Stimulated activated CD8-positive, alpha-beta memory T cell treated with anti-CD3 and anti-CD28 coated beads, Interleukin-15, amount 100 ng/mL, for 4 hours (primary cell): Measurements from ENCODE around the gene RICTOR.

Experiments
- DNase-seq, 2 donors: peaks; one replicate each; pipeline ENCODE4 v3.0.0-alpha.2; 2020; ENCODE audit warnings: low read depth in 2 of 2

The RICTOR gene

DNA sequence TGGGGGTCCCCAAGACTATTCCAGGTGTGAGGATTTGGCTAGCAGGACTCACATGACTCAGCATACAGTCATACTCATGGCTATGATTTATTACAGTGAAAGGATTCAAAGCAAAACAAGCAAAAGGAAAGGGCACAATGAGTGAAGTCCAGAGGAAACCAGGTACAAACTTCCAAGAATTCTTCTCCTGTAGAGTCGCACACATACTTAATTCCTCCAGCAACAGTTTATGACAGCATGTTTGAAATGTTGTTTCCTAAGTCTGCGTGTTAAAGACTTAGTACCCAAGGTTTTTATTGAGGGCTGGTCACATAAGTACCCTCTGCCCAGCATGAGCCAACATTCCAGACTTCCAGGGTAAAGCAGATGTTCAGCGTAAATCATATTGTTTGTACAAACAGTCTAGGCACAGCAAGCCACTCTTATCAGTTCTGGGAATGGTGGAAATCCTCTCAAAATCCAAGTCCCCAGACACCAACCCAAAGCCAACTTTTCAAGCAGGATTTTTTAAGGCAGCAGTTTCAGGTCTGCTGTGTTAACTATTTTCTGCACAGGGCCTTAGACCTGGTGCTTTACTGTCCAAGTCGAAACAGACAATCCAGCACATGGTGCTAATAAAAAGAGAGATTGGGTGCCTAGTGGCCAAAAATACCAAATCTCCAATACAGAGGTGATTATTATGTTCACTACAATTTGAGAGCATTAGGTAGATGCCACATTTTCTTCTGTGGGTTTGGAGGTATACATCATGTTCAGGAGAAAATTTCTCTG is 18.6 kb upstream of the RICTOR start:
- DNase-seq, result no peak

DNA sequence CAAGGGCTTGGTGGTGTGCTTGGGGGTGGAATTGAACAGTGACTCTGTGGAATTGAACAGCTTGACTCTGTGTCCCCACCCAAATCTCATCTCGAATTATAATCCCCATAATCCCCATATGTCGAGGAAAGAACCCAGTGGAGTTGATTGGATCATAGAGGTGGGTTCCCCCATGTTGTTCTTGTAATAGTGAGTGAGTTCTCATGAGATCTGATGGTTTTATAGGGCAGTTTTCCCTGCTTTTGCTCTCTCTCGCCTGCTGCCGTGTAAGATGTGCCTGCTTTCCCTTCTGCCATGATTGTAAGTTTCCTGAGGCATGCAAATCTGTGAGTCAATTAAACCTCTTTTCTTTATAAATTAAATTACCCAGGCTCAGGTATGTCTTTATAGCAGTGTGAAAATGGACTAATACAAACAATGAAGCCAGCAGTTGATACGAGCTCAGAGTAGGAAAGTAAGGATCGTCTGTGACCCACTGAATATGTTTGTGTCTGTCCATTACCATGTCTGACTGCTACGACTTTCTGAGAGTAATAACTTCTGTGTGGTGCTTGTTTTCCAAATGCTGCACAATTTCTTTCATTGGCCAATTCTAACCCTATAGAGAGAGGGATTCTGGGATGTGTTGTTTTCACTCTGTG is 17.9 kb upstream of the RICTOR start:
- no peak for DNase-seq

DNA sequence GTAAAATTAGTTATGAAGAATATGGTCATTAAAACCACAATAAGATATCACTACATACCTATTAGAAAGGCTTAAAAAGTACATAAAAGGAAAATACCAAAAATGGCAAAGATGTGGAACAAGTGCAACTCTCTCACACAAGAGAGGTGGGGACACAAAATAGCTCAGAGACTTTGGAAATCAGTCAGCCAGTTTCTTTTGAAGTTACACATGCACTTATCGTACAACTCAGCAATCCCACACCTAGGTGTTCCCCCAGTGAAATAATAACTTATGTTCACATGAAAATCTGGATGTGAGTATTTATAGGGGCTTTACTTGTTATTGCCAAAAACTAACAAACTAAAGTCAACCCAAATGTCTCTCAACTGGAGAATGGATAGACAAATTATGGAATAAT is 9.8 kb upstream of the RICTOR start:
- DNase-seq, result no peak

GRCh38 chr5:39082995-39083394 is 8.8 kb upstream of the RICTOR start:
- DNase-seq, result no peak

DNA sequence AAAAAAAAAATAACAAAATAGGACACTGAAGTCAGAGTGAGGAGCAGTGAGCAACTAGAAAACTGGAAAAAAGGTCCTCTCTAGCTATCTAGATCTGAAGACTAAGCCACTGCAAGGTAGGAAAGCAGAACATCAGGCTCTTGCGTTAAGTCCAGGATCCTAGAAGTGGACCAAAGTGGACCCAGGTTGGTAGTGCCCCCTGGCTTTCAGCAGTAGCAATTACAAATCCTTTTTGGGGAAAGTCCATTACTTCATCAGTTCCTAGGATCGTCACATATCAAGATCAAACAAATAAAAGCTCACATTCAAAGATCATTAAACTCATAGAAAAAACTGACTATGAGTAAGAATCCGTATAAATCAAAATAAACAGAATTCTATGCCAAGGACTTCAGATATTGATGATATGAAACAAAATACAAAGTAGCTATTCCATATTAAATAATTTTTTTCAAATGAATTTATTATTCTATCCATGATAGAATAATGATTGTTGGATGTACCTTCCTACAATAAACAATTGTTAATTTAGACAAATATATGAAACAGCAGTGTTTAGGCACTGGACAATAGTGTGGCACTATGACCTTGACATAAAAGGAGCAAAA is 6.5 kb upstream of the RICTOR start:
- no peak for DNase-seq

DNA sequence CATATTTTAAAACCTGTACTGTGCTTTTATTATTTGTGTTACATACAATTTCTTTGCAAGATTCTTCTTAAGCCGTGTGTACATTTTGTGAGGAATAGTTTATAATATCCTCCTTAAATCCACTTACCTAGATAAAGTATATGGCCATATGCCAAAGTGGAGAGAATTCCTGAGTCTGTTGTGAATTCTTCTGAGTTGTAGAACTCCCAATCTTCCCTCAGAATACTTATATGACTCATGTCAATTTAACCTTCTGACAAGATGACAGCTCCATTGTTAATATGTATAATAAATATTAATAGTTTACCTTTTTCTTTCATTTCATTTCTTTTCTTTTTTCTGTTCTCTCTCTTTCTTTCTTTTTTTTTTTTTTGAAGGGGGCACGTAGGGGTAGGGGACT is 6.0 kb upstream of the RICTOR start:
- DNase-seq, result no peak

DNA sequence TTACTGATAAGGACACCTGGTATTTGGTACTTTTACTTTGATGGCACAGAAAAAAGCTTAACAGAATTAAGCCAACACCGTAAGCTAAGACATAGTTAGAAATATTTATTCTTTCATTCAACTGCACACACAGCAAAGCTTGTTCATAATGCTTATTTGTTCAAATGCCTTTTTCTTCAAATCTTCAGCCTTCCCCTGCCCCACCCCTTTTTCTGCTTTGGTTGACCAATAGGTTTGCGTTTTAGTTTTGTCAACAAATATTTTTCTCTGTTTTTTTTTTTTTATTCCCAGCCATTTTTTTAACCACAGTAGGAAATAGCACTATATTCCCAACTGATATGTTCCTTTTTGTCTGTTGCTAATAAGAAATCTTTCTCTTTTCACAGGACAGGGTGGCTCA is 4.9 kb upstream of the RICTOR start:
- DNase-seq, result no peak

GRCh38 chr5:39076757-39077728 is 2.8 kb upstream of the RICTOR start:
- no peak for DNase-seq

- no peak for DNase-seq
These were observed 2.0 kb upstream of the RICTOR start for GRCh38 chr5:39076101-39076756.

DNA sequence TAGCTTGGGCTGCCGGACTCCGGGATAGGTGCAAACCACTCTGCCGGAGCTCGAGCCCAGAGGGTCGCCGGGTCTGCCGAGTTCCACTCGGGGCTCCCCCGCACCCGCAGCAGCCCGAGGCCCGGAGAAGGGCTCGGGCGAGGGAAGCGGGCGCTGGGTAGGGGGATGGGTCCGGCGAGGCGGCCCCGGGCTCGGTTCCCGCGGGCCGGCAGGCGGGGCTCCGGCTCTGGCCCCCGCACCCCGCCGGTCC is 507 bp downstream of the RICTOR start:
- peak in 1 of 2 donors; percentile 14 for DNase-seq

- peak; percentile 15 to 24 for DNase-seq
These were observed 1.1 kb downstream of the RICTOR start for GRCh38 chr5:39072925-39073766.

- DNase-seq, result no peak
These were observed 6.1 kb downstream of the RICTOR start for GRCh38 chr5:39068099-39068498.

DNA sequence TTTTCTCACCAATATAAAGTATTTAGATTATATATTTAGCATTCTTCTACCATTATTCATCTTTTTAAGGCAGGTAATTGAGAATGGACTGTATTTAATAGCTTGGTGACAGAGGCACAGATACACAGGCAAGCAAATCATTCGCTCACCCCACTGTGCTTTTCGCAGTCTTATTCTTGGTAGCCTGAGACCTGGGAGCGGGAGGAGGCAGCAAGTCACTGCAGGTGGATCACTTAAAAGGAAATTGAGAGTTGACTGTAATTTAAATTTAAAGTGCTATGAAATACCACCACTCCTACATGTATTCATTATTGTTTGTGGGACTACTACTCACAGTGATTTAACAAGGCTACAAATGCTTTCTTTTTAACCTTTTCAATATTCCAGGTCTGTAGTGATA is 9.7 kb downstream of the RICTOR start:
- no peak for DNase-seq

DNA sequence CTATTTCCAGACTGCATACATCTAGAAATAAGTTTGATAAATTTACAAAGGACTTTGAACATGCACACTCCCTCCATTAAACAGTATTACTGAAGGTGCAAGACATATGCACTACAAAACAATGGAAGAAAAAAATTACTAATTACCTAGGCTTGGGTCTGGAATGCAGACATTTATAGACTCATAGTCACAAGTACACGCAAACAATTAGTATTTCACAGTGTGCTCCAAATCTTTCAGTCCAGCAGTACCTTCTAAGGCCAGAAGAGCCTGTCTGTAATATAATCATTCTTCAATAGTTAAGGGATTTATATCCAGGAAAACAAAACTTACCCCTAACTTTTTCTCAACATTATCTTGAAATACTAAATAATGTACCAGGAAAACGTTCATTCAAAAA is 11.2 kb downstream of the RICTOR start:
- DNase-seq, result no peak

GRCh38 chr5:39062530-39062929 is 11.7 kb downstream of the RICTOR start:
- no peak for DNase-seq

DNA sequence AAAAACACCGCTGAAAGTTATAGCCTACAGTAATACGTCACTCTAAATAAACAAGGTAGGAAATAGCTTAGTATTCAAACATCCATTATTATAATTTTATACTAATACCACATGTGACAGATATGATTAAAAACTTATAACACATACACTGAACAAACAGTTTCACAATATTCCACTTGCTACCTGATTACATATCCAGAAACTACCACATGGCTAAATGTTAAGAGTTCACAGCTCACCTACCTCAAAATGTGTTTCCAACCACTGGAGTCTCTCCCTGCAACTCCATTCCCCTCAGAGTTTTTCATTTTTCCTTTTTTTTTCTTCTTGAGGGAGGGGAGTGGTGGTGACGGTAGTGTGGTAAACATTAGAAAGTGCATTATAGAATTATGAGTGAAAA is 12.1 kb downstream of the RICTOR start:
- DNase-seq, result no peak

DNA sequence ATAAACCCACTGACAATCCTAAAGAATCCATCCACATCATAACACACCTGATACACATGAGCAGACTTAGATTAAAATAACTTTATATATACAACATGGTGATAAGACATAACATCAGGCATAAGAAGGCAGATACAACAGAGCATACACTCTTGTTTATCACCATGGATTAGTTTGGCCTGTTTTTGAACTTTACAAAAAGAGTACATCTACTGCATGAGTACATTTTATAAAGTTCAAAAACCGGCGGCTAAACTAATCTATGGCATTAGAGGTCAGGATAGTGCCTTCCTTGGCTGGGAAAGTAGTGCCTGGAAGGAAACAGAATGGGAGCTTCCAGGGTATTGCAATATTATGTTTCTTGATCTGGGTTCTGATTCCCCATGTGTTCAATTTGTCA is 15.1 kb downstream of the RICTOR start:
- no peak for DNase-seq

- no peak for DNase-seq
These were observed 15.8 kb downstream of the RICTOR start for GRCh38 chr5:39058178-39058921.

DNA sequence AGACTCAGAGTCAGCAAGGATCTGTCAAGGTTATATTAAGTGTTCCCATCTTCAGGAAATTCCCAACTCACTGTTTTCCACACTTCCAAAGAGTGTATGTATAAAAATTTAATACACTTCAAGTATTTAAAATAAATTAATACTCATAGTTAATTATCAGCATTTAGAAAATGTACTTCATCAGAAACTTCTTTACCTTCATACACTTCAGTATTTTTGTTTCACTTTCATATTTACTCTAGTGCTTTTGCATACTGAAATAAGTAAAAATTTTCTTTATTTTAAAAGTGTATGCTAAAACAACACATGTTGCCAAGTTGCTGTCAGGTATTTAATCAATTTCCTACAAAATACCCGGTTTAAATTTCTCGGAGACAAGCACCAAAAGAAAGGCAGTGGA is 16.5 kb downstream of the RICTOR start:
- DNase-seq, result no peak

GRCh38 chr5:39055768-39056398 is 18.3 kb downstream of the RICTOR start:
- no peak for DNase-seq
